NOMO-1 treated with dmso at 0.1 percent for 144 hours (cell line): ENCODE data around the gene CYP21A2.

Experiments
- DNase-seq: peaks from one replicate; lab custom pipeline; 2025; ENCODE audit not compliant: unreplicated experiment; lab: John Stamatoyannopoulos, UW

The CYP21A2 gene

DNA sequence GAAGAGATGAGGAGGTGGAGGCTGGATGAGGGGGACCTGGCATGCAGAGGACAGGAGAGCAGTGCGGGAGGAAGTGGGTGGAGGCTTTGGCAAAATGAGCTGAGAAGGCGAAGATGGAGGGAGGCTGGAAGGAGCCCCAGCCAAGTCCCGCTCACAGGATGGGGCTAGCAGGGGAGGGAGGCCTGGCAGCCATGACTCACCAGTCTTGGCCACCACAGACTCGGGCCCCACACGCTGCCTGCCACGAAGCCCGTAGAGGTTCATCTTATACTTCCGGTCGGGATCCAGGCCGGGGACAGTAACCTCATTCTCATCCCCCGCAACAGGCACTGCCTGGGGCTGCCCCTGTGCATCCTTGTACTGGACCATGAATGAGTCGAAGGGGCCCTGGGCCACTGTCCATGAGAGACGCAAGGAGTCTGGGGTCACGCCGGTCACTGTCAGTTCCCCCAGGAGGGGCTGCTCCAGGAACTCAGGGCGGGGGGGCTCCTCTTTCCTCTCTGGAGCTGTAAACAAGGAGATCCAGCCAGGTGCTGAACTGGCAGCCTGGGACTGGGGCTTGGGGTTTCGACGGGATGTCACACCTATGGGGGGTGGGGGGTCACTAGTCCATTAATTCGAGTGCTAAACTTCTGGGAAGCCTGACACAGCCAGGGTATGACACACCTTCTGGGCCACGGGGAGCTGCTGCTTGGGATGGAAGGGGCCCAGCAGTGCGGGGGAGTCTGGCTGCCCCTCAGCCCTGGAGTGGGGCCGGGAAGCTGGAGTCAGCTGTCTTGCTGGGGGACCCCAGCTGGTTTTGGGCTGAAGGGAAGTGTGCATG lies 43.2 kb downstream of the CYP21A2 start:
- peak; percentile 21 for DNase-seq

DNA sequence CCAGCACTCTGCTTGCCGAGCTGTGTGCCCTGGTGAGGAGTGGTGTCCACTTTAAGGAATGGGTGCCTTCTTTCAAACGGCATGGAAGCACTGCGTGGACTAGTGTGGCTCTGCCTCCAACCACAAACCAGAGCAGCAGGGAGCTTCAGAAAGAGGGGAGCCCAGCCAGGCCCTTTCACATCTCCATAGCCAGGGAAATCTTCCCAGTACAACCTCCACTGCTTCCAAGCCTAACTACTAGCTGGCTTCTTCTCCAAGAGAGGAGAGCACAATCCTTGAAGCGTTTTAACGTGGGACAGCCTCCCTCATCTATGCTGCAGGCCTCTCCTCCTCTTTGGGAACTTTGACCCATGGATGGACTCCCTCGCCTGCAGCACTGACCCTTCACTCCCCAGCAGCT lies 44.3 kb downstream of the CYP21A2 start:
- DNase-seq = no peak

DNA sequence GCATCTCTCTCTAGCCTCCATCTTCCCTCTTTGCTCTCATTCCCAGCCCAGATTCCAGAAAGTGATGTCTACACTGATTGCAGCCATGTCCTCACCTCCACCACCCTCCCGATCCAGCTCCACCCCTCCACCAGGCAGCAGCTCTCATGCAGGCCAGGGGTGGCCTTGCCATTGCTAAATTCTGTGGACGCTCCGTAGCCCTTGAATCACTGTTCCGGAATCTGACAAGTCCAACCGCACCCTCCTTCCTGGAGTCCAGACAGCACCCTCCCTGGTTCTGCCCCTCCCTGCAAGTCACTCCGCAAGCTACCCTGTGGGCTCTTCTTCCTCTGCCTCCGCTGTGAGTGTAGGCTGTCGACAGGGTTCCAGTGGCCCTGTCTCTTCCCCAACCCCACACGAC lies 44.7 kb downstream of the CYP21A2 start:
- DNase-seq = no peak

- no peak for DNase-seq
These were observed 45.9 kb downstream of the CYP21A2 start for GRCh38 chr6:32083812-32084768.

DNA sequence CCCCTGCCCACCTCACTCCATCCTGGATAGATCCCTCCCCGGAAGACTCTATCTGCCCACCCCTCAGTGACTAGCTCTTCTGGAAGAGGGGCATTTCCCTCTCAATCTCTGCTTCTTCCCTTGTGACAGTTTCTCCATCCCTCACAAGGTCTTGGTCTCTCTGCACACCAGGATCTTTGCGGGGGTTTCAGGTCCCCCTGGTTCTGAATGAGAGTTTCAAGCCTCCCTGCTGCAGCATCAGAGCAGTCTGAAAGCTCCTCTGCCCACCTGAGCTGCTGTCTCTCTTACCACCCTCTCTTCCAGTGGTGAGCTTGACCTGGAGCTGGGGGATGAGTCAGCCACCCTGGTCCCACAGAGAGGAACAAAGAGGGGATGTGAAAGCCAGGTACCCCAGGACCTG lies 46.6 kb downstream of the CYP21A2 start:
- DNase-seq = no peak

GRCh38 chr6:32085759-32086459 lies 47.7 kb downstream of the CYP21A2 start:
- DNase-seq = no peak

DNA sequence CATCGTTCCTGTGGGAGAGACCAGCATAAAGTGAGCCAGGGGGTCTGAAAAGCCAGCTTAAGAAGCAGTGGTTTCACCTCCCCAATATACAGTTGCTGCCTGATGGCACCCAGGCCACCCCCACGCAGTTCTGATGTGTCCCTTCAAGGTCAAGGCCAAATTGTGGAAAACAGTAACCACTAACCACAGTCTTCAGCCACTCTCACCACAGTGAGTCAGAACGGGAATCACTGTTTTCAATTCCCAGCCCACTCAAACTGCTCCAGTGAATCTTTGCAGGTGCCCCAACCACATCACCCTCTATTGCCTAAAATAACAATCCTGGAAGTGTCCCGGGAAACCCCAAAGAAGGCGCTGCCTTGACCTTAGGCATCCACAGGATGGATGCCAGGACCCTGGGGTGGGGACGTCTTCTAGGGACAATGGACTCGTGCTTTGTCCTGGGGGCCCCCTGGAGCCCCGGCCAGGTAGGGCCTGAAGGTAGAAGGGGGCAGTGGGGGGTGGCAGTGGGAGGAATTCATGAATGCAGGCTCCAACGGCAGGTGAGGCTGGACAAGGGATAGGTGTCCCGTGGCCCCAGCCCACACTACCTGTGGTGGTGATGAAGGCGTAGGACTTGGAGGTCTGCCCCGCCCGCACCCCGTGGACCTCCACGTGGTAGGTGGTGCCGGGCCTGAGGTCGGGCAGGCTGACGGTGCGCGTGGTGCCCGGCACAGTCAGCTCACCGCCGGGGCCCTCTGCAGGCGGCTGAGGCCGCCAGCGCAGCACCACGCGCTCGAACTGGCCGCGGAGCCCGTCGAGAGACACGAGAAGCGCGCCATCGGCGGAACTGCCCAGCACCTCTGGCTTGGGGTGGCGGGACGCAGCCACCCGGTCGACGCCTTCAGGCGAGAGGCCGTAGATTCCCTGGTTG lies 48.7 kb downstream of the CYP21A2 start:
- no peak for DNase-seq

DNA sequence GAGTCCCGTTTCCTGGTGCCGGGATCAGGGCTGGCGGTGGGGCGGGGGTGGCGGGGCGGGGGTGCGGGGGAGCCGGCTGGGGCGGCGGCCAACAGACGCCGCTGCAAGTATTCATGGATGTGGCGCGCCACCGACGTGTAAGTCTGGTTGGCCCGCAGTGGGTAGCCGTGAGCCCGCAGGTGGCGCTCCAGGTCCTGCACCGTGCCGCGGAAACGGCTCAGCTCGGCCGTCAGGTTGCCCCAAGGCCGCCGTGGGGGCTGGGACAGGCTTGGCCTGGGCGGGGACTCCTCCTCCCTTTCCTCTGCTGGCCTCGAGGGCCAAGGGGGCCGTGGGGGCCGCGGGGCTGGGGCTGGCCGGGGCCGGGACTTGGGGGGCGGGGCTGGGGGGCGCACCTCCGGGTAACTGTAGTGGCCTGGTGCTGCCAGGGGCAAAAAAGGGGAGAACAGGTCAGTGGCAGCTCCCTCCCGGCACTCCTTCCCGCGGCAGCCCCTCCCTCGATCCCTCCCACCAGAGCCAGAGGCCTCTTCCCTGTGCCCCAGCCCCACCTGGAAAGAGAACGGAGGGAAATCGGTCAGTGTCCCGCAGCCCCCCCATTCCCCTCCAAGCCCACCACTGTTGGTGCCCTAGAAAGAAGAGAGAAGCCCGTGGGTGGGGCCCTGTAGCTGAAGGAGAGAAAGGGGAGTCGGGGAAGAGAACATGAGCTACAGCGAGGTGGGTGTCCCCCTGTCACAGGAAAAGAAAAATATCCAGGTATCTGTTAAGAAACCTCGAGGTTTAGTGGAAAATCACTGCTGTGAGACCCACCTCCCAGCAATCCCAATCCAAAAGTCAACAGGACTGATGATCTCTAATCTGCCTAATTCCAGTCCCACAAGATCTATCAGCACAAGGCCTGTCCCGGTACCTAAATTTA lies 49.6 kb downstream of the CYP21A2 start:
- peak; percentile 70 for DNase-seq

- DNase-seq = no peak
These were observed 50.4 kb downstream of the CYP21A2 start for GRCh38 chr6:32088487-32089049.

DNA sequence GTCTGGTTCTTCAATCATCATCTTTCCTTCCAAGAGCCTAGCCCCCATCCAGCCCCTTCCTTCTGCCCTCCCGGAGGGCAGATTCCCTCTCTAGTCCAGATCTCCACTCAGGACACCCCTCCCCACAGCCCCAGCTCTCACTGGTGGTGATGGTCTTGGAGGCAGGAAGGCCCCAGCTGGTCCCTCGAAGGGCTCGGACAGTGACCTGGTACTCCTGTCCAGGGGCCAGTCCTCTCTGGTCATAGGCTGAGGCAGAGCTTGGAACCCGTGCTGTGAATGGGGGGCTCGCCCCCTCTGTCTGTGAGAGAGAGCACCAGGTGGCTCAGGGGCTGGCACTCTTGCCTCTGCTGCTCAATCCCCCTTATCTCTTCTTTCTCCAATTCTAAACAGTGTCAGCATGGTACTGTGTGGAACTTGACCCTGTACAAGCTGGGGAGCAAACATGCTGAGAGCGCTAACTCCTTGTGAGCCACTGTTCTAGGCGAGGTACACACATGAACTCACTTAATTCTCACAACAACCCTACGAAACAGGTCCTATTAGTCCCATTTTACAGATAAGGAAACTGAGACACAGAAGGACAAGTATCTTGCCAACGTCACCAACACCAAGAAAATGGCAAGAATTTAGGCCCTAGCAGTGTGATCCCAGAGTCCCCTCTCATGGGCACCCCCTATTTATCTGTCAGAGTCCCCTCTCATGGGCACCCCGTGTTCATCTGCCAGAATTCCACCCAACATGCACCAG lies 51.0 kb downstream of the CYP21A2 start:
- DNase-seq = no peak
